Transverse colon (tissue), 4 donors: ENCODE measurements around the gene IFNL3. TPM values are rescaled to one million over a fixed set of nuclear protein-coding genes. Genes with fewer than 3 reads are reported as not detected.

Source experiments
- DNase-seq: peaks from one replicate; pipeline ENCODE4 v3.0.0-alpha.2; 2019
- H3K27ac ChIP-seq, 4 donors: fragments of 200-600 bp; sonication (generic); 2 replicates each; pipeline ENCODE4 v1.5.1; 2016 to 2018; ENCODE audit warnings: inconsistent platforms in 4 of 4
- H3K27me3 ChIP-seq: fragments of 200-600 bp; sonication (generic); 2 replicates; pipeline ENCODE4 v1.5.1; 2017; ENCODE audit warnings: inconsistent platforms
- H3K36me3 ChIP-seq, 4 donors: fragments of 200-600 bp; sonication (generic); 2 replicates each; pipeline ENCODE4 v1.5.1; 2017 to 2019; ENCODE audit warnings: inconsistent platforms in 4 of 4
- H3K4me1 ChIP-seq, 4 donors: fragments of 200-600 bp; sonication (generic); 2 replicates each; pipeline ENCODE4 v1.5.1; 2017 to 2020; ENCODE audit warnings: inconsistent platforms in 4 of 4
- H3K4me3 ChIP-seq, 4 donors: fragments of 200-600 bp; sonication (generic); 1 replicate in 1 of 4; 2 replicates in 3 of 4; pipeline versions ENCODE4 v1.5.1 to v1.6.1; 2017 to 2019; ENCODE audit warnings: inconsistent platforms in 4 of 4
- H3K9me3 ChIP-seq, 2 donors: fragments of 200-600 bp; sonication (generic); 2 replicates each; pipeline ENCODE4 v1.5.1; 2017 to 2019; ENCODE audit warnings: inconsistent platforms in 2 of 2
- CTCF ChIP-seq, 5 experiments: fragments of 200-600 bp in 3 of 5; fragments of 450-650 bp in 2 of 5; sonication (generic) in 3 of 5; IDR thresholded peaks; 1 replicate in 2 of 5; 2 replicates in 3 of 5; pipeline ENCODE4 v1.5.1; 2016 to 2017; ENCODE audit warnings: antibody characterized with exemption in 5 of 5, inconsistent platforms in 3 of 5, mild to moderate bottlenecking in 2 of 5, moderate library complexity in 1 of 5
- EP300 ChIP-seq: sonication (generic); formaldehyde crosslinking; IDR thresholded peaks from one replicate; pipeline ENCODE4 v1.6.1; 2017; ENCODE audit warnings: antibody characterized with exemption, low read depth
- POLR2A ChIP-seq: fragments of 450-650 bp; IDR thresholded peaks from one replicate; pipeline ENCODE4 v1.6.1; 2016; ENCODE audit warnings: antibody characterized with exemption, mild to moderate bottlenecking, moderate library complexity
- POLR2AphosphoS5 ChIP-seq, 3 donors: sonication (generic); formaldehyde crosslinking; IDR thresholded peaks; one replicate each; pipeline ENCODE4 v1.6.1; 2016; ENCODE audit warnings: antibody characterized with exemption in 3 of 3
- WGBS, 2 donors: methylation state at CpG; one replicate each; pipeline ENCODE4 v1.1.5; 2018; ENCODE audit warnings: low coverage in 1 of 2; 5-methylcytosine and 5-hydroxymethylcytosine counted together
- in situ Hi-C, 4 donors: fragments of 200-750 bp; cut with MboI; loops; one replicate each; pipeline versions ENCODE4 v1.15.0 to v1.15.1; 2017; ENCODE audit warnings: low sequenced_read_pairs in 3 of 4, low pct_ligation_motif_present in 1 of 4, low pct_unique_long_range_greater_than_20kb in 1 of 4
- intact Hi-C: fragments of 100-400 bp; cut with DNase I; formaldehyde crosslinking; loops from one replicate; pipeline ENCODE4 v1.15.1; 2023; ENCODE audit warnings: low total_unique reads
- total RNA-seq, 4 donors: library from RNA; depleted of rRNA; stranded (reverse); fragments of >200 nt; gene quantifications; one replicate each; pipeline ENCODE4 v1.1.0, GENCODE V29; 2016

IFNL3 gene
- total RNA-seq, 4 donors from 2014 or later, result not detected

GRCh38 chr19:39254531-39255345, 9.9 kb upstream of the IFNL3 start:
- 78 to 94% methylated on average over 7 to 29 of the region's 29 CpGs for WGBS, 2 donors
- TF ChIP-seq POLR2AphosphoS5 (IDR thresholded peaks at IDR 0.05) (no peak), CTCF (IDR thresholded peaks at IDR 0.05) (no peak), POLR2A (no peak), EP300 (no peak)
- Histone ChIP-seq H3K27ac (no peak overlapping the region), H3K36me3 (no peaks in the 10 kb centered on the region), H3K27me3 (peaks cover 33% of the 10 kb centered on the region), H3K4me3 (no peak overlapping the region), H3K9me3 (no peaks in the 10 kb centered on the region), H3K4me1 (peaks cover 0 to 3% (median 0%) of the 10 kb centered on the region in 4 donors)
- no peak for DNase-seq
- intact Hi-C loops (no loop called here), in situ Hi-C loops (no loop called here)

GRCh38 chr19:39253374-39254149, 8.8 kb upstream of the IFNL3 start:
- no peak for TF ChIP-seq CTCF (IDR thresholded peaks at IDR 0.05)
- TF ChIP-seq POLR2A, result no peak
- TF ChIP-seq POLR2AphosphoS5 (IDR thresholded peaks at IDR 0.05), result no peak
- TF ChIP-seq EP300, result no peak

GRCh38 chr19:39252458-39252857, 7.7 kb upstream of the IFNL3 start:
- Histone ChIP-seq H3K27me3 (peaks cover 51% of the 10 kb centered on the region), H3K9me3 (no peaks in the 10 kb centered on the region), H3K4me1 (peaks cover 0 to 8% (median 4%) of the 10 kb centered on the region in 4 donors), H3K36me3 (no peaks in the 10 kb centered on the region), H3K27ac (no peak overlapping the region), H3K4me3 (no peak overlapping the region)
- DNase-seq, result no peak
- intact Hi-C loops, result no loop called here
- TF ChIP-seq POLR2AphosphoS5 (IDR thresholded peaks at IDR 0.05) (no peak), EP300 (no peak), POLR2A (no peak), CTCF (IDR thresholded peaks at IDR 0.05) (no peak)
- in situ Hi-C loops, result no loop called here
- 52 to 56% methylated on average over 3 of the region's 3 CpGs for WGBS, 2 donors

More at GRCh38 chr19:39253374-39254149, 8.8 kb upstream of the IFNL3 start:
- intact Hi-C loops, result no loop called here
- H3K9me3 ChIP-seq, result no peaks in the 10 kb centered on the region
- in situ Hi-C loops, result no loop called here
- H3K27ac ChIP-seq, result no peak overlapping the region
- H3K27me3 ChIP-seq, result peaks cover 40% of the 10 kb centered on the region
- no peak overlapping the region for H3K4me3 ChIP-seq
- DNase-seq, result no peak
- H3K4me1 ChIP-seq, result peaks cover 0 to 3% (median 0%) of the 10 kb centered on the region in 4 donors
- 62 to 73% methylated on average over 4 to 8 of the region's 8 CpGs for WGBS, 2 donors
- no peaks in the 10 kb centered on the region for H3K36me3 ChIP-seq

GRCh38 chr19:39251846-39252245, 7.0 kb upstream of the IFNL3 start:
- intact Hi-C loops (no loop called here), in situ Hi-C loops (no loop called here)
- Histone ChIP-seq H3K9me3 (no peaks in the 10 kb centered on the region), H3K36me3 (no peaks in the 10 kb centered on the region), H3K4me3 (no peak overlapping the region), H3K27ac (no peak overlapping the region), H3K4me1 (peaks cover 0 to 12% (median 9%) of the 10 kb centered on the region in 4 donors), H3K27me3 (peaks cover 57% of the 10 kb centered on the region)
- 50 to 76% methylated on average over 3 of the region's 3 CpGs for WGBS, 2 donors
- DNase-seq, result no peak
- TF ChIP-seq POLR2A (no peak), POLR2AphosphoS5 (IDR thresholded peaks at IDR 0.05) (no peak), EP300 (no peak), CTCF (IDR thresholded peaks at IDR 0.05) (no peak)
